Nephron (organoid): Measurements from ENCODE around the gene PDE1A.

Experiments
- H3K27ac Mint-ChIP-seq, 3 experiments: 2 replicates each; pipeline ENCODE4 v1.8.0; 2020; ENCODE audit warnings: mixed read lengths in 3 of 3, mild to moderate bottlenecking in 2 of 3, moderate library complexity in 1 of 3
- H3K27me3 Mint-ChIP-seq: 2 replicates; pipeline ENCODE4 v1.8.0; 2021; ENCODE audit warnings: low read depth, mild to moderate bottlenecking, moderate library complexity, mixed read lengths
- H3K36me3 Mint-ChIP-seq: 2 replicates; pipeline ENCODE4 v1.8.0; 2020; ENCODE audit warnings: low read depth, mixed read lengths
- H3K4me1 Mint-ChIP-seq: 2 replicates; pipeline ENCODE4 v1.8.0; 2020; ENCODE audit warnings: mixed read lengths
- H3K4me3 Mint-ChIP-seq, 3 experiments: 2 replicates each; pipeline ENCODE4 v1.8.0; 2020; ENCODE audit warnings: mild to moderate bottlenecking in 3 of 3, mixed read lengths in 3 of 3, moderate library complexity in 2 of 3
- H3K9me3 Mint-ChIP-seq: 2 replicates; pipeline ENCODE4 v1.8.0; 2020; ENCODE audit warnings: mixed read lengths
- TF ChIP-seq, protein P1 (sequence below), 3 experiments: fragments of 200-600 bp; sonication (generic); IDR thresholded peaks; one replicate each; pipeline ENCODE4 v1.5.0; 2021; ENCODE audit warnings: antibody characterized with exemption in 3 of 3; ENCODE audit not compliant: unreplicated experiment in 3 of 3

Gene PDE1A

DNA sequence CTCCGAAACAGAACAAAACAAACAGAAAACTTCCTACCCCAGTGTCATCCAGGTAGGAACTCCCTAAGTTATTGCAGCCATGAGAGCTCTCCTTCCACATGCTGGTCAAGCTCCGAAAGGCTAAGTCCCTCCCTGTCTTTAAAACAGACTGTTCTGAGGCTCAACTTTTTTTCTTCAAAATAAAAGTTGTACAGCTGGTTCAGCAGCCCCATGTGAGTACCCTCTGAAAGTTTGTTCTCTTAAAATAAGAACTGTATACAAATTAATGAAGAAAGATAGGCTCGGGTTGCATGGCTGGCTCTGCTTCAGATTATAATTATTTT is at the start of gene PDE1A:
Gene PDE1A (minus strand): TSS at position 119 of the 323 bp plus-strand sequence.
- Mint-ChIP-seq H3K9me3 (peaks cover 4% of the 10 kb centered on the region), H3K27ac (peak within 1 kb of the TSS; percentile 49 to 74 (median 64)), H3K4me1 (peaks cover 35% of the 10 kb centered on the region), H3K27me3 (no peaks in the 10 kb centered on the region), H3K36me3 (peaks cover 4% of the 10 kb centered on the region), H3K4me3 (peak within 1 kb of the TSS; percentile 37 to 78 (median 77))
- TF ChIP-seq, protein P1, sequence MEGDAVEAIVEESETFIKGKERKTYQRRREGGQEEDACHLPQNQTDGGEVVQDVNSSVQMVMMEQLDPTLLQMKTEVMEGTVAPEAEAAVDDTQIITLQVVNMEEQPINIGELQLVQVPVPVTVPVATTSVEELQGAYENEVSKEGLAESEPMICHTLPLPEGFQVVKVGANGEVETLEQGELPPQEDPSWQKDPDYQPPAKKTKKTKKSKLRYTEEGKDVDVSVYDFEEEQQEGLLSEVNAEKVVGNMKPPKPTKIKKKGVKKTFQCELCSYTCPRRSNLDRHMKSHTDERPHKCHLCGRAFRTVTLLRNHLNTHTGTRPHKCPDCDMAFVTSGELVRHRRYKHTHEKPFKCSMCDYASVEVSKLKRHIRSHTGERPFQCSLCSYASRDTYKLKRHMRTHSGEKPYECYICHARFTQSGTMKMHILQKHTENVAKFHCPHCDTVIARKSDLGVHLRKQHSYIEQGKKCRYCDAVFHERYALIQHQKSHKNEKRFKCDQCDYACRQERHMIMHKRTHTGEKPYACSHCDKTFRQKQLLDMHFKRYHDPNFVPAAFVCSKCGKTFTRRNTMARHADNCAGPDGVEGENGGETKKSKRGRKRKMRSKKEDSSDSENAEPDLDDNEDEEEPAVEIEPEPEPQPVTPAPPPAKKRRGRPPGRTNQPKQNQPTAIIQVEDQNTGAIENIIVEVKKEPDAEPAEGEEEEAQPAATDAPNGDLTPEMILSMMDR (IDR thresholded peaks at IDR 0.05; ENCODE audit: unreplicated experiment in 3 of 3) = no peak

DNA sequence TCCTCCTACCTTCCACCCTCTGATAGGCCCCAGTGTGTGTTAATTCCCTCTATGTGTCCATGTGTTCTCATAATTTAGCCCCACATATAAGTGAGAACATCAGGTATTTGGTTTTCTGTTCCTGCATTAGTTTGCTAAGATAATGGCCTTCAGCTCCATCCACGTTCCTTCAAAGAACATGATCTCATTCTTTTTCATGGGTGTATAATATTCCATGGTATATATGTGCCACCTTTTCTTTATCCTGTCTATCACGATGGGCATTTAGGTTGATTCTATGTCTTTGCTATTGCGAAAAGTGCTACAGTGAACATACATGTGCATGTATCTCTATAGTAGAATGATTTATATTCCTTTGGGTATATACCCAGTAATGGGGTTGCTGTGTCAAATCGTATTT is 46.8 kb upstream of the PDE1A start:
- H3K4me1 Mint-ChIP-seq = no peaks in the 10 kb centered on the region
- no peaks in the 10 kb centered on the region for H3K27me3 Mint-ChIP-seq
- TF ChIP-seq, protein P1 (IDR thresholded peaks at IDR 0.05; ENCODE audit: unreplicated experiment in 3 of 3) = no peak
- no peaks in the 10 kb centered on the region for H3K36me3 Mint-ChIP-seq
- no peak overlapping the region for H3K4me3 Mint-ChIP-seq
- H3K27ac Mint-ChIP-seq = no peak overlapping the region
- peaks cover 17% of the 10 kb centered on the region for H3K9me3 Mint-ChIP-seq

DNA sequence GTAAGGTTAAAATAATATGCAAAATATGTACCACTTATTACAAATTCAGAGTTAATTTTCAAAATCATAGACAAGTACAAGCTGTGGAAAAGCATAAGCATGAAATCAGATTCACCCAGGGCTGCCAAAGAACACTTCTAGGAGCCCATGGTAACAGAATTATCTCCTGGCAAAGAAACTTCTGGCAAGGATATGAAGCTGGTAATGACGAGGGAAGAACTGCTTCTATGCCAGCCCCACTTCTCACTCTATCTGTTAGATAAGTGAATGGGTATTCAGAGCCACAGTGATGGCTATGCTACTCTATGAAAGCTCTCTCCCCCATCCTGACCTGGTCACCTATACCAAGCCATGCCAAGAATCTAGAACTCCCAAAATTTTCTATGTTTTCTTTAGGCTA is 36.9 kb upstream of the PDE1A start:
- Mint-ChIP-seq H3K4me1 (no peaks in the 10 kb centered on the region), H3K27ac (no peak overlapping the region), H3K4me3 (no peak overlapping the region), H3K27me3 (no peaks in the 10 kb centered on the region), H3K36me3 (no peaks in the 10 kb centered on the region), H3K9me3 (peaks cover 2% of the 10 kb centered on the region)
- TF ChIP-seq, protein P1 (IDR thresholded peaks at IDR 0.05; ENCODE audit: unreplicated experiment in 3 of 3) = no peak

DNA sequence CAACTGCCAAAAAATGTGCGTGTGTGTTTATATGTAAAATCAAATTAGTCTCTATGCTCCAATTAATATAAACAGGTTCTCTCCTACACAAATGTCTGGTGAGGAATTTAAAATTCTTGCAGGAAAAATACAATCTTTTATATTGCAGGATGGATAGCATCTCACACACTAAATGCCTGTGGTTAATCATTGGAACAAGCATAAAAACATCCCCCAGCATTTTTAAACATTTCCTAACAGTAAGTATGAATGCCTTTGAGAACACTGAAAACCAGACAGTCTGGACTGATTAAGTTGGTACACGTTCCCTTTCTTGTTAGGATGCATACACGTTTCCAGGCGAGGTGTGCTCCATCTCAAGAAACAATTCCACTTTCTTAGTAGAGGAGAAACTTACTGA is 29.9 kb upstream of the PDE1A start:
- peak overlapping the region in 2 of 3 experiments; percentile 12 to 70 for H3K27ac Mint-ChIP-seq
- TF ChIP-seq, protein P1 (IDR thresholded peaks at IDR 0.05; ENCODE audit: unreplicated experiment in 3 of 3) = no peak
- H3K27me3 Mint-ChIP-seq = no peaks in the 10 kb centered on the region
- no peak overlapping the region for H3K4me3 Mint-ChIP-seq
- H3K36me3 Mint-ChIP-seq = no peaks in the 10 kb centered on the region
- H3K4me1 Mint-ChIP-seq = no peaks in the 10 kb centered on the region
- H3K9me3 Mint-ChIP-seq = no peaks in the 10 kb centered on the region

DNA sequence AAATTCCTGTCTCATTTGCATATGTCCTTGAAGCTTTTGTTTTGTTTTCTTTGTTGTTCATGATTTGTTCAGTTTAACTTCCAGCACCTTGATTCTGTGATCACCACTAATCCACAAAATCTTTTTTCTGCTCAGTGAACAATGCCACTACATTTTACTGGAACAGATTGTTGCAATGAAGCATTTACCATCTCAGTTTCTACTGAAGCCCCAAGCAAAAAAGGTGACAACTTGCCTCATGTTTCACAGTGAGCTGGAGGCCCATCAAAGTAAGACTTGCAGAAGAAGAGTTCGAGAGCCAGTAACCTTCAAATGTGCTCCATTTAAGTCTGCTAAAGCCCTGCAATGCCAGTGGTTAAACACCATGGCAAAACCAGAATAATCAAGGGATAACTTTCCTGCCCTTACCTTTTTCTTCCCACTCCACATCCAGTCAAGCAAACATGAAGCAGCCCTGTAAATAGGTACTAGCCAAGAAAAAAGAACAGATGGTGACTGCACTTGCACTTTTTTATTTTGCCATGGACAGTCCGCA is 25.7 kb upstream of the PDE1A start:
- no peaks in the 10 kb centered on the region for H3K4me1 Mint-ChIP-seq
- no peaks in the 10 kb centered on the region for H3K36me3 Mint-ChIP-seq
- H3K4me3 Mint-ChIP-seq = no peak overlapping the region
- TF ChIP-seq, protein P1 (IDR thresholded peaks at IDR 0.05; ENCODE audit: unreplicated experiment in 3 of 3) = no peak
- no peaks in the 10 kb centered on the region for H3K9me3 Mint-ChIP-seq
- H3K27me3 Mint-ChIP-seq = peaks cover 3% of the 10 kb centered on the region
- no peak overlapping the region for H3K27ac Mint-ChIP-seq

DNA sequence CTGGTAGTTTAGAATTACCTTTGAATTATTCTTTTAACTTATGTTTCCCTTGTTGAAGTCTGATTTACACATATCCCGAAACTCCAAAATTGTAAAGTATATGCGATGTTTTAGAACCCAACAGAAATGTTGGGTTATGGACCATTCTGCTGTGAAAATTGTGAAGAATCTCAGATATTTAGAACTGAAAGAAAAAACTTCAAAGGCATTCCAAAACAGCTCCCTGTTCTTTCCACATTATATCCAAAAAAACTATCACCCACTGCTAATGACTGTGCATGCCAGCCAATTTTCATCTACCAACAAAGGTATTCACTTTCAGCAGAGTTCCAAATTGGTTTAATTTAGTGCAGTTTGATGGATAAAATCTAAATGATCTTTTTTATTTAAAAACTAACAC is 21.5 kb upstream of the PDE1A start:
- Mint-ChIP-seq H3K4me1 (no peaks in the 10 kb centered on the region), H3K9me3 (no peaks in the 10 kb centered on the region), H3K4me3 (no peak overlapping the region), H3K27ac (no peak overlapping the region), H3K36me3 (no peaks in the 10 kb centered on the region), H3K27me3 (peaks cover 3% of the 10 kb centered on the region)
- TF ChIP-seq, protein P1 (IDR thresholded peaks at IDR 0.05; ENCODE audit: unreplicated experiment in 3 of 3) = no peak
